Fibroblast of villous mesenchyme (primary cell): ENCODE data around the gene ARHGEF16. TPM values are rescaled to one million over a fixed set of nuclear protein-coding genes. Genes with fewer than 3 reads are reported as not detected.

Experiments used
- DNase-seq: peaks from one replicate; pipeline ENCODE4 v3.0.0-alpha.2; 2010; ENCODE audit warnings: low read depth
- H3K4me3 ChIP-seq: 2 replicates; pipeline ENCODE4 v1.5.1; 2011; ENCODE audit warnings: low read depth, mild to moderate bottlenecking, low read length
- total RNA-seq: library from RNA; depleted of rRNA; stranded (reverse); fragments of >200 nt; gene quantifications from 2 replicates; pipeline ENCODE4 v1.2.3, GENCODE V29; 2012
- TF ChIP-seq, protein P1 (sequence below): IDR thresholded peaks from 2 replicates; pipeline ENCODE4 v1.5.1; 2012; ENCODE audit warnings: low read depth, mild to moderate bottlenecking, low read length; ENCODE audit not compliant: insufficient read depth

Gene ARHGEF16
- total RNA-seq, 1 donor = 0.86 TPM

DNA sequence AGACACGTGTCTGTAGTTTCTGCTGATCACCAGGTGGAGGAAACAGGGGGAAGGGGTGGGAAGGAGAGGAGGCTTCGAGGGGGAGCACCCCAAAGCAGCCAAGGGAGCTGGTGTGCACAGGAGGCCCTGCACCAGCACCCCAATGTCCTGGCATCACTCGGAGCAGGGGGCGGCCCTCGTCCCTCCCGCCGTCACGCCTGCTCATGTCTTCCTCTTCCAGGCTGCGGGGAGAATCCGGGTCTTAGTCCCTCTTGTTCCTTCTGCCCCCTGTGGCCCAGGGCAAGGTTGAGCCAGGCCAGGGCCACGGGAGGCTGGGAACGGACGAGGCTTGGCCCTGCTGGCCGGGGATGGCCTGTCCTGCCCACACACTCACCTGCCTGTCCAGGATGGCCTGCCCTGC is 21.4 kb upstream of the ARHGEF16 start:
- no peak for DNase-seq
- no peak overlapping the region for H3K4me3 ChIP-seq
- TF ChIP-seq, protein P1, sequence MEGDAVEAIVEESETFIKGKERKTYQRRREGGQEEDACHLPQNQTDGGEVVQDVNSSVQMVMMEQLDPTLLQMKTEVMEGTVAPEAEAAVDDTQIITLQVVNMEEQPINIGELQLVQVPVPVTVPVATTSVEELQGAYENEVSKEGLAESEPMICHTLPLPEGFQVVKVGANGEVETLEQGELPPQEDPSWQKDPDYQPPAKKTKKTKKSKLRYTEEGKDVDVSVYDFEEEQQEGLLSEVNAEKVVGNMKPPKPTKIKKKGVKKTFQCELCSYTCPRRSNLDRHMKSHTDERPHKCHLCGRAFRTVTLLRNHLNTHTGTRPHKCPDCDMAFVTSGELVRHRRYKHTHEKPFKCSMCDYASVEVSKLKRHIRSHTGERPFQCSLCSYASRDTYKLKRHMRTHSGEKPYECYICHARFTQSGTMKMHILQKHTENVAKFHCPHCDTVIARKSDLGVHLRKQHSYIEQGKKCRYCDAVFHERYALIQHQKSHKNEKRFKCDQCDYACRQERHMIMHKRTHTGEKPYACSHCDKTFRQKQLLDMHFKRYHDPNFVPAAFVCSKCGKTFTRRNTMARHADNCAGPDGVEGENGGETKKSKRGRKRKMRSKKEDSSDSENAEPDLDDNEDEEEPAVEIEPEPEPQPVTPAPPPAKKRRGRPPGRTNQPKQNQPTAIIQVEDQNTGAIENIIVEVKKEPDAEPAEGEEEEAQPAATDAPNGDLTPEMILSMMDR = no peak

DNA sequence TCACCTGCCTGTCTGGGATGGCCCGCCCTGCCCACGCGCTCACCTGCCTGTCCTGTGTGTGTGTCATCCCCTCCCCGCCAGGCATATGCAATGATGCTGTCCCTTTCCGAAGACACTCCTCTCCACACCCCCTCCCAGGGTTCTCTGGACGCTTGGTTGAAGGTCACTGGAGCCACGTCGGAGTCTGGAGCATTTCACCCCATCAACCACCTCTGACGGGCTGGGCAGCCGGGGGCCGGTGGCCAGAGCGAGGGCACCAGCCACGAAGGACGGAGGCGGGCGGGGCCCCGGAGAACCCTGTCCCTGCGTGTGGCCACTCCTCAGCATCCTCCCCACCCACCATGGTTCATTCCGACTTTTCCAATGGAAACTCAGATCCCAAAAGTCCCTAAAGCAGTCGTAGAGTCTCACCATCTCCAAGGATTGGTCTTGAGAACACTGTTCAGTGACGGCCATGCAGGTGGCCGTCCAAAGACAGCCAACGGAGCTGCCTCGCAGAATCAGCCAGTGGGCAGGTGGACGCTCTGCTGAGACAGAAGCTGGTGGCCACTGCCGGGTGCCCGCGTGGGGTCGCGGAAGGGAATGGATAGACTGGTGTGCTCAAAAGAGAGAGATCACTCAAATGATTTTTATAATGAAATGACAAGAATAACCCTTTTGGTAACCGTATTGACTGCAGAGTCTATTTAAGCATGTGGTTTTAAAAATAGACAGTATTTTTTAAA is 20.7 kb upstream of the ARHGEF16 start:
- no peak for DNase-seq
- H3K4me3 ChIP-seq = no peak overlapping the region
- TF ChIP-seq, protein P1 = no peak

DNA sequence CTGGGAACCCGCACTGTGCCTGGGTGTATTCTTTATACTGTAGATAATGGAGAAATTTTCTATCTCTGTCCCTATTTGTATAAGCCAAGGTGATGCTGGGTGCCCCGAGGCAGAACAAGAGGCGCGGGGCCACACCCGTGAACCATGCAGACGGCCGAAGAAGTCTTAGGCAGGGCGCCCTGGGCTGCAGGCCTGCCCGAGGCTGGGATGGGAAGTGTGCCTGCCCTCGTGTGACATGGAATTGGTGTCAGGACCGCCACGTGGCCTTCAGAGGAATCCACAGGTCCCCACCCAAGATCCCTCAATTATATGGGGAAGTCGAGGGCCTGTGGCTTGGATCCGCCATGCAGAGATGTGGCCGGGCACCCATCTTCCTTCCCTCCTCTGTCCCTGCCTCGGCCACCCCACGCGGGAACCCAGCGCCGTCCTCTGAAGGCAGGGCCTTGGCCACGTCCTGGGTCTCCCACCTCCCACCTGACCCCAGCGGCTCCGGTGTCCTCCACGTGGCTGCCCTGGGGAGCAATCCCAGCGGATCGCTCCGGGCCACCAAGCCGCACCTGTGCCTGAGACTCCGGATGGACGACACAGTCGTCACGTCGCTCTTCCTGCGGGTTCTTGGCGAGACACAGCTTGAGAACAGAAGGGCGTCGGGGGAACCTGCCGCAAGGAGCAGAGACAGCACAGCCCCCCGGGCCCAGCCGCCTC is 19.9 kb upstream of the ARHGEF16 start:
- no peak for DNase-seq
- H3K4me3 ChIP-seq = no peak overlapping the region
- TF ChIP-seq, protein P1 = no peak

DNA sequence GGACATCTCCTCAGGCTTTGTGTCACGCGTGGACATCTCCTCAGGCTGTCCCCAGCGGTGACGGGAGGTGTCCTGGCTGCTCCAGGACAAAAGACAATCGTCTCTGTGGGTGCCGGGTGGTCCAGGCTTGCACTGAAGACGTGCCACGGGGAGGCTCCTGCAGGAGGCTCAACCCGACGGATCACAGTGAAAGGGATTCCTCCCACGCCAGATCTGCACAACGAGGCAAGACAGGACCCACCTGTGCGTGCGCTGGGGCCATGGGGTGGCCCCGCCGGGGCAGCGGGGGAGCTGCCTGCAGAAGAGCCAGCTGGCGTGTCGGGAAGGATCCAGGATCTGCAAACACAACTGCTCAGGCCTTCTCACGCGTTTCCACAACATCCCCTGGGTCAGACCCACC is 18.8 kb upstream of the ARHGEF16 start:
- no peak for DNase-seq
- TF ChIP-seq, protein P1 = no peak
- no peak overlapping the region for H3K4me3 ChIP-seq

DNA sequence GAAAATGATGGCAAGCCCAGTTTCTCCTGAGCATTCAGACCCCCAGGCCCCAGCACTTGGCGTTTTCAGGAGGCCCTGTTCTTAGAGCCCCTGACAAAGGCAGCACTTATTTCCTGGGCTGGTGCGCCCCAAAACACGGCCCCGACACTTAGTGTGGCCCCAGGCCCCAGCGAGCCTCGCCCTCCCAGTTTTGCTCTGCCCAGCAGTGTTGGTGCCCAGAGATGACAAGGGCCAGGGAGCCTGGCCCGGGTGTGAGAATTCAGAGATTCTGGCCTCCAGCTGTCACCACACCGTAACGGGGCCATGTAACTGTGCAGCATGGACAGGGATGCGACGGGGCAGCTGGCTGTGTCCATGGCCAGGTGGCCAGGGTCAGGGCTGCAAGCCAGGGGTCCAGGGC is 18.0 kb upstream of the ARHGEF16 start:
- TF ChIP-seq, protein P1 = no peak
- H3K4me3 ChIP-seq = no peak overlapping the region
- DNase-seq = no peak

DNA sequence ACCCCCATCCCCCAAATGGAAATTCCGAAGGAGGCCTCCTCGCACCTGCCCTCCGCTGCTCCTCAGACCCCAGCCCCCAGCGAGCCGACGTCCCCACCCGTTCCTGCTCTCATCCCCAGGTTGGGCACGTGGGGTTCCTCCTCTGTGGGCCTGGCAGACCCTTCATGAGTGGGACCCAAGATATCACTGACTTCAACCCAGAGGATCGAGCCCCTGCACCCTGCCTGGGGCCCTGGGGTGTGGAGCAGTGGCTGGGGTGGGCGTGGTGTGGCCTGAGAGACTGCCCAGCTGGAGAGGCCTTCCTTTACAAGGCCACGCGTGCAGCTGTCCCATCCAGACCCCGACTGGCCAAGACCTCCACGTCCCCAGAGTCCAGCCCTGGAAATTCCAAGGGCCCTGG is 17.6 kb upstream of the ARHGEF16 start:
- TF ChIP-seq, protein P1 = no peak
- H3K4me3 ChIP-seq = no peak overlapping the region
- DNase-seq = no peak
